Medulla oblongata (tissue), 1 donor: Measurements from ENCODE around the gene RAB23.

Experiments
- DNase-seq: peaks from one replicate; pipeline ENCODE4 v3.0.0-alpha.2; 2015; ENCODE audit errors: extremely low spot score

RAB23 gene

DNA sequence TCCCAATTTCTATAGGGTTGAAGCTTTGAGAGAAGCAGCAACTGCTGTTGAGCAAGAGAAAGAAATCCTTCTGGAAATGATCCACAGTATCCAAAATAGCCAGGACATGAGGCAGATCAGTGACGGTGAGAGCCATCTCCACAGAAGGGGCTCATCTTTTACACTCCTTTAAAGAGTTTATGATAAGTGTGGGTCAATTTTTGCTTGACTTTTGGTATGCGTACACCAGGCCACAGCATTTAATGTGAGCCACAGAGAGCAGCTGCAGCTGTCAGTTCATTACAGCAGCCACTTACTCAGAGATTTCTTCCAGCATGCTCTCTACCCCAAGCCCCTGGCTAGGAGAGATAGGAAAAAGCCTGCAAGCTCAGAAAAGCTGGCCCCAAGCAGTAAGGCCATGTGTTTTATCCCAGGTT is 40.1 kb downstream of the RAB23 start:
- no peak for DNase-seq

GRCh38 chr6:57180596-57180995 is 41.5 kb downstream of the RAB23 start:
- no peak for DNase-seq

- DNase-seq: no peak
Measured at GRCh38 chr6:57177545-57178265, 44.4 kb downstream of the RAB23 start.

DNA sequence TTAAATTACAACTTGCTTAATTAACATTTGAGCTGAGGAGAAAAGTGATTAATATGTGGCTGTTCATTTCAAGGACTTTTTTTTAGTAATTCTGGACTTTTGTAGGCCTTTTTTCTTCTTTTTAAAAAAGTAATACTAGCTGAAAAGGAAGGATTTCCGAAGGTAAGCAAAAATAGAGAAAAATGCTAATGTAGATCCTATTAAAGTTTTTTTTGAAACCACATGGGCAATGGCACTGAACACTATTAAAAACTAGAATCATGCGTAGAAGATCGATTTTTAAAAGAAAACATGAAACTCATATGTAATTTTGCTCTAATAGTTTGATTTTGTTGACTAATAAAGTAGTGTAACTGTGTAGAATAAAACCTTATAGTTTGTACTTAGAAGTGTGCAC is 47.6 kb downstream of the RAB23 start:
- DNase-seq: no peak

- DNase-seq: no peak
Measured at GRCh38 chr6:57173886-57174510, 48.1 kb downstream of the RAB23 start.

DNA sequence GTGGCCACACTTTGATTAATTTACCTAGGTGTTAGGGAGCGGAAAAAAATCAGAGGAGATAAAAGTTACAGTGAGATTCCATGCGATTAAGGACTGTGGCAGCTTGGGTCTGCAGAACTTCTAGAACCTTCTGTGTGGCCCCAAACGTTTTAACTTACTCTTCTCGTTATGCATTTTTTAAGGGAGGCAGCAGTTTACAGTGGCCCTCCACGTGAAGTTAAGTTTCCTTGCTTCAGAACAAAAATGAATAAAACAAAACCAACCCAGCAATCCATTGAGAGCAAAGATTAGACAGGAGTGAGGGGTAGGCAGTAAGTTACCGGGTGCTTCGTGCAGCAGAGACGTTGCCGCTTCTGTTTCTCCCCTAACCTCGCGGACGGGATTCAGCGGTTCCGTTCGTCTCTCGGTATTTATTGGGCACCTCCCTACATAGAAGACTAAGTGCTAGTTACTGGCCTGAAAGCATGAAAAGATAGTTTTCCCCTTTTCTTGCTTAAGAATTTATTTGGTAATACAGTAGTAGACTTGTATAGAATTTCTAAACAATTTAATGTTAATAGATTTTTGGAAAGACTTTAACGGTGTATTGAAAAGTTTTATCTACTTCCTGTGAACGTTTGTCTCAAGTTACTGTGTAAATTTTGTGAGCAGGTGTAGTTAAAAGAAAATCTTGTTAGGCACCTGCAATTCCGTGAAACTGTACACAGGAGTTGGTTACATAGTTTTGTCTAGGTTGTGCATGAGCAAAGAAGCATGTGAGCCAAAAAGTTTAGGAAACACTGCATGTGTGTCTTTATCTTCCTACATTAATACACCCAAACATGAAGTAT is 48.8 kb downstream of the RAB23 start:
- DNase-seq: peak; percentile 44

GRCh38 chr6:57172136-57173055 is 49.7 kb downstream of the RAB23 start, which contains the start of gene BAG2:
Gene BAG2 (plus strand): TSS chr6:57172326. CDS start chr6:57172698, 372 bp downstream.
- DNase-seq: peak; percentile 81

GRCh38 chr6:57165080-57165479 is 57.0 kb downstream of the RAB23 start:
- DNase-seq: no peak

- no peak for DNase-seq
Measured at GRCh38 chr6:57163956-57164355, 58.2 kb downstream of the RAB23 start.

DNA sequence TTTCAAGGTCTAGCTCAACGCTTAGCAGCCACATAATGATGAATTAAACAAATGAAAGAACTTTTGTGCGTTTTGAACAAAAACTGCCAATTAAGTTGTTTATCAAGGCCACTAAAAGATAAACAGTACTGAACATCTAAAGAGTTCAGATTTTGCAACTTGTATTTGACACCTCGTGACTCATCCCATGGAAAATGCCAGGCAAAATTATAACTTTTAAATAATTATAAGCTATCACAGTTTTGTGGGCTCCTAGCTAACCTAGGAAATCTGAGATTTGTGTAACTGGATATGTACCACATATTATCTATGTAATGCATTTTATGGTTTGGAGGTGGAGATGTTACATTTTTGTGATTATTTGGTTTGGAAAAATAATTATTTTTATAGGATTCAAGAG is 59.6 kb downstream of the RAB23 start:
- DNase-seq: no peak

DNA sequence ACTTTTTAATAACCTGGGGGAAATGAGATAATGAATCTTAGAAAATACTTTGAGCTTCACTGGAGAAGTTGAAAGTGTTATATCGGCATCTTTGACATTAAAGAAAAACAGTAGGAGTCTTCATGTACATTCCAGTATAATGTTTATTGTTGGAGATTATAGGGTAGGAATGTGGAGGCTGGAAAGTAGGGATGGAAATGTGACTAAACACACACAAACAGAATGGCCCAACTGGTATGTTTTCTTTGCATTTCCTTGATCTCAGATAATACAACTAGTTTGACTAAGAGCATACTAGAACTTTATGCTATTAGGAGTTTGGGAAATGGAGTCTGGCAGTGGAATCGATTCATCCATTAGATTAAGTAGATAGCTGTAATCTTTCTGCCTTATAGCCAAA is 60.1 kb downstream of the RAB23 start:
- no peak for DNase-seq

DNA sequence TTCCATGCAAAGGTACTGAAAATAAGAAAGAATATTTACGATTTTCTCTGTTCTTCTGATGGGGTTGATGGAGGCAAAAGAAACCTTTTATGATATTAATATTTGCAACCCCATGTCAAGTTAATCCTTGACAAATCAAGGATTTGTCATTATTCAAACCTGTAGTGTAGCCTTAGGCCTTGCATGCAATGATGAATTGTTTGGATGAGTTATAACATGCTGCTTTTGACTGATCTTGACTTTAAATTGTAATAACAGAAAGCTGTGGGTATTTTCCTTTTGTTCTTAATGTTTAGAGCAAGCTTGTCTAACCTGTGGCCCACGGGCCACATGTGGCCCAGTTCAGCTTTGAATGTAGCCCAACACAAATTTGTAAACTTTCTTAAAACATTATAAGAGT is 63.0 kb downstream of the RAB23 start:
- no peak for DNase-seq

- no peak for DNase-seq
Measured at GRCh38 chr6:57158658-57159057, 63.4 kb downstream of the RAB23 start.

GRCh38 chr6:57147955-57148858 is 73.9 kb downstream of the RAB23 start:
- DNase-seq: no peak

DNA sequence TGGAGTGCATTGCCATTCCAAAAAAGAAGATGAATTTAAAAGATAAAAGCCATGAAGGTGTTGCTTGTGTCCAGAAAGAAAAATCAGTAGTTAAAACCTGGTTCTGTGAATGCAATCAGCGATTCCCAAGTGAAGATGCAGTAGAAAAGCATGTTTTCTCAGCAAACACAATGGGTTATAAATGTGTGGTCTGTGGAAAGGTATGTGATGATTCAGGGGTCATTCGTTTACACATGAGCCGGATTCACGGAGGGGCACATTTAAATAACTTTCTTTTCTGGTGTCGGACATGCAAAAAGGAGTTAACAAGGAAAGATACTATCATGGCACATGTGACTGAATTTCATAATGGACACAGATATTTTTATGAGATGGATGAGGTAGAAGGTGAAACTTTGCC is 74.7 kb downstream of the RAB23 start:
- no peak for DNase-seq

DNA sequence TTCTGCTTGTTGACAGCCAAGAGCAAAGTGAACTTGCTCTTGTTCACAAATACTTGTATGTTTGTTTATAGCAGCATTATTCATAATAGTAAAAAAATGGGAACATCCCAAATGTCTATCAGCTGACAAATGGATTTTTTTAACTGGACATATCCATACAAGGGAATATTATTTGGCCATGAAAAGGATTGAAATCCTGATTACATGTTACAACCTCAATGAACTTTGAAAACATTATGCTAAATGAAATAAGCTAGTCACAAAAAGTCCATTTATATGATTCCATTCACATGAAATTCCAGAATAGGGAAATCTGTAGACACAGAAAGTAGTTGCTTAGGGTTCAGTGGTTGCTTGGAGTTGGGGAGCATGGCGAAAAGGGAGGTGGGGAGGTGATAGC is 78.4 kb downstream of the RAB23 start:
- DNase-seq: no peak

- no peak for DNase-seq
Measured at GRCh38 chr6:57142178-57142525, 80.0 kb downstream of the RAB23 start.

DNA sequence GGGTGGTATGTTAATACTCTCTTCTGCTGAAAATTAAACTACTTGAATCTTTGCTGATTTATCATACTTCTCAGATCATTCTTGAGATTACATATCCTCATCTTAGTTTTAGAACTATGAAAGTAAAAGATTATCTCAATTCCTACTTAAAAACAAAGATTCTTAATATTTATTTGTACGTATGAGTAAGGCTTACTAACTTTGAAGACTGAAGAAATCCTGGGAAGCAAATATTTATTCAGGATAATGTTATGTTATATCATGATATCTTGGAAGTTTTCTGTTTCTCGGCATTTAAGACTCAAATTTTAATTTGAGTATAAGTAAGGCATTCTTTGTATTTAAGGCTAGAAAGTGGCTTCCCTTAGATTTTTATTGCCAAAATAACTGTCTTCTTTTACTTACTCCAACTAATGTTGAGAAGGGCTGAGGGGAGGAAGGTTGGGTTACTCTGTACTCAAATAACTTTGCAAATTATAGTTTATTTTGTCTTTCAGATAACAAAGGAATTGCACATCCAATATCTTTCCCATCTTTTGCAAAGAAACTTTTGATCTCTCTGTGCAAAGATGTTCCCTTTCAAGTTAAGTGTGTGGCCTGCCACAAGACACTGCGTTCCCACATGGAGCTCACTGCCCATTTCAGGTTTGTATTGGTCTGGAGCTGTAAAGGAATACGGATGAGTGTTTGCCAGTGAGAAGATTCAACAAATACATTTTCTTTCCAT is 80.5 kb downstream of the RAB23 start:
- DNase-seq: no peak

GRCh38 chr6:57138026-57138425 is 84.1 kb downstream of the RAB23 start:
- no peak for DNase-seq

- DNase-seq: no peak
Measured at GRCh38 chr6:57137350-57137749, 84.8 kb downstream of the RAB23 start.
